HEK293 (cell line): ENCODE measurements around the gene SLC28A3.

ENCODE experiments used
- CTCF ChIA-PET: fragments of 350-600 bp; formaldehyde crosslinking; extraction: SDS; loops from one replicate; lab custom pipeline; 2021; ENCODE audit warnings: antibody characterized with exemption; lab: Yijun Ruan, JAX
- POLR2A ChIA-PET: fragments of 300-600 bp; formaldehyde crosslinking; extraction: SDS; loops from one replicate; lab custom pipeline; 2020; ENCODE audit warnings: antibody characterized with exemption, inconsistent platforms; lab: Yijun Ruan, JAX
- H3K27ac ChIP-seq: fragments of 200-500 bp; sonication (Bioruptor generic); 2 replicates; pipeline ENCODE4 v1.5.1; 2014; ENCODE audit warnings: low read depth, low read length, control low read depth, inconsistent platforms; ENCODE audit errors: extremely low read depth
- H3K36me3 ChIP-seq, 2 experiments: fragments of 200-500 bp in 1 of 2; sonication (Bioruptor generic) in 1 of 2; 1 replicate in 1 of 2; 2 replicates in 1 of 2; pipeline ENCODE4 v1.5.1; 2014 to 2017; ENCODE audit warnings: inconsistent platforms in 2 of 2, low read length in 2 of 2; ENCODE audit not compliant: control insufficient read depth in 2 of 2, insufficient read depth in 1 of 2
- H3K4me1 ChIP-seq: fragments of 200-500 bp; sonication (Bioruptor generic); 2 replicates; pipeline ENCODE4 v1.5.1; 2014; ENCODE audit warnings: mild to moderate bottlenecking, low read length, inconsistent platforms; ENCODE audit not compliant: control insufficient read depth, insufficient read depth
- H3K4me3 ChIP-seq: 2 replicates; pipeline ENCODE4 v1.5.1; 2011; ENCODE audit warnings: low read depth, mild to moderate bottlenecking, control low read depth, low read length, moderate library complexity
- H3K9me3 ChIP-seq: fragments of 200-500 bp; sonication (Bioruptor generic); 2 replicates; pipeline ENCODE4 v1.5.1; 2014; ENCODE audit warnings: low read depth, low read length, inconsistent platforms; ENCODE audit not compliant: control insufficient read depth, insufficient read depth
- GLIS1 ChIP-seq: fragments of 450-650 bp; formaldehyde crosslinking; IDR thresholded peaks from 2 replicates; pipeline ENCODE4 v1.5.1; 2016; ENCODE audit warnings: missing biosample characterization, missing genetic modification characterization
- GLIS2 ChIP-seq: fragments of 450-650 bp; formaldehyde crosslinking; IDR thresholded peaks from 2 replicates; pipeline ENCODE4 v1.5.1; 2016; ENCODE audit warnings: missing biosample characterization, missing genetic modification characterization
- HIC1 ChIP-seq: fragments of 450-650 bp; formaldehyde crosslinking; IDR thresholded peaks from 2 replicates; pipeline ENCODE4 v1.5.1; 2016; ENCODE audit warnings: missing biosample characterization, missing genetic modification characterization
- PBX3 ChIP-seq: sonication (generic); formaldehyde crosslinking; IDR thresholded peaks from 2 replicates; pipeline ENCODE4 v1.8.1; 2022; ENCODE audit warnings: mild to moderate bottlenecking, moderate library complexity, missing genetic modification reagents
- PRDM1 ChIP-seq: fragments of 450-650 bp; formaldehyde crosslinking; IDR thresholded peaks from 2 replicates; pipeline ENCODE4; 2016; ENCODE audit warnings: missing biosample characterization, missing genetic modification characterization
- TRIM28 ChIP-seq: IDR thresholded peaks from 2 replicates; pipeline ENCODE4 v1.6.1; 2011; ENCODE audit warnings: low read length, control low read depth, borderline replicate concordance
- ZNF174 ChIP-seq: fragments of 450-650 bp; formaldehyde crosslinking; IDR thresholded peaks from 2 replicates; pipeline ENCODE4 v1.5.0; 2017; ENCODE audit warnings: missing biosample characterization, mild to moderate bottlenecking, missing genetic modification characterization
- ZNF211 ChIP-seq: fragments of 450-650 bp; formaldehyde crosslinking; IDR thresholded peaks from 2 replicates; pipeline ENCODE4 v1.5.1; 2016; ENCODE audit warnings: low read depth, missing biosample characterization, missing genetic modification characterization
- ZNF214 ChIP-seq: fragments of 450-650 bp; formaldehyde crosslinking; IDR thresholded peaks from 2 replicates; pipeline ENCODE4 v1.5.1; 2017; ENCODE audit warnings: missing biosample characterization, mild to moderate bottlenecking, missing genetic modification characterization, borderline replicate concordance
- ZNF223 ChIP-seq: fragments of 450-650 bp; formaldehyde crosslinking; IDR thresholded peaks from 2 replicates; pipeline ENCODE4 v1.5.1; 2016; ENCODE audit warnings: missing biosample characterization, missing genetic modification characterization
- ZNF248 ChIP-seq: fragments of 450-650 bp; formaldehyde crosslinking; IDR thresholded peaks from 2 replicates; pipeline ENCODE4 v1.5.1; 2017; ENCODE audit warnings: missing biosample characterization, missing genetic modification characterization
- ZNF302 ChIP-seq: fragments of 450-650 bp; formaldehyde crosslinking; IDR thresholded peaks from 2 replicates; pipeline ENCODE4 v1.5.1; 2016; ENCODE audit warnings: missing biosample characterization, missing genetic modification characterization, low read depth
- ZNF311 ChIP-seq: fragments of 450-650 bp; formaldehyde crosslinking; IDR thresholded peaks from 2 replicates; pipeline ENCODE4 v1.5.1; 2017; ENCODE audit warnings: missing biosample characterization, missing genetic modification characterization, borderline replicate concordance
- ZNF335 ChIP-seq: fragments of 450-650 bp; formaldehyde crosslinking; conservative IDR thresholded peaks from 2 replicates; pipeline ENCODE4 v1.5.1; 2016; ENCODE audit warnings: missing biosample characterization, missing genetic modification characterization
- ZNF624 ChIP-seq: fragments of 450-650 bp; formaldehyde crosslinking; IDR thresholded peaks from 2 replicates; pipeline ENCODE4 v1.5.1; 2017; ENCODE audit warnings: missing biosample characterization, missing genetic modification characterization
- ZNF776 ChIP-seq: fragments of 450-650 bp; formaldehyde crosslinking; IDR thresholded peaks from 2 replicates; pipeline ENCODE4 v1.5.0; 2017; ENCODE audit warnings: missing biosample characterization, missing genetic modification characterization, borderline replicate concordance
- ZNF777 ChIP-seq: fragments of 450-650 bp; formaldehyde crosslinking; IDR thresholded peaks from 2 replicates; pipeline ENCODE4 v1.5.1; 2017; ENCODE audit warnings: missing biosample characterization, missing genetic modification characterization, borderline replicate concordance
- TF ChIP-seq, protein P1 (sequence below): fragments of 450-650 bp; IDR thresholded peaks from 2 replicates; pipeline ENCODE4 v1.5.1; 2018; ENCODE audit warnings: missing biosample characterization, mild to moderate bottlenecking, missing genetic modification characterization
- TF ChIP-seq, protein P2 (sequence below): fragments of 450-650 bp; formaldehyde crosslinking; IDR thresholded peaks from 2 replicates; pipeline ENCODE4 v1.5.1; 2016; ENCODE audit warnings: missing biosample characterization, missing genetic modification characterization

Gene SLC28A3

DNA sequence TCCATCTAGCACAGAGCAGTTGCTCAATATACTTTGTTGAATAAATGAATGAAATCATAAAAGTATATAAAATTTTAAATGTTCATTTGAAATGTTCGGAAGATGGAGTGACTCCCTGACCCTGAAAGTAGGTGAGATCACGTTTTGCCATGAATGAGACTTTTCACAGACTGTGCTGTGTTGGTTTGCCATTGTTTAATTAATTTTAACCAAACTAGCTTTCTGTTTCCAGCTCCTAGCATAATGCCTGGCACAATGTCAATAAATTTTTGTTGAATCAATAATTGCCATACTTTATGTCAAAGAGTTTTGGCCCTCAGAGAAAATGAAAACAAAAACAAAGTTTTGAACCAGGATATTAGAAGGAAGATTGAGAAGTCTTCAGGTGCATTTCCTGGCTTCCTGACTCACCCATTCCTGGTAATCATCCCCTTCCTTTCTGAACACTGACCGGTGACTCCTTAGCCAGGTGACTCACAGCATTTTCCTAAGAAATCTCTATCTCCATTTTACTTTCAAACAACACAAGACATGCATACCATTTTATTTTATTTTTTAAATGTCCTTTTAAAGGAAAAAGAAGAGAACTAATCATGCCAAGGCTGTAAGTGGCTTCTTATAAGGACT is 15.1 kb downstream of the SLC28A3 start:
- no peak overlapping the region for H3K27ac ChIP-seq

DNA sequence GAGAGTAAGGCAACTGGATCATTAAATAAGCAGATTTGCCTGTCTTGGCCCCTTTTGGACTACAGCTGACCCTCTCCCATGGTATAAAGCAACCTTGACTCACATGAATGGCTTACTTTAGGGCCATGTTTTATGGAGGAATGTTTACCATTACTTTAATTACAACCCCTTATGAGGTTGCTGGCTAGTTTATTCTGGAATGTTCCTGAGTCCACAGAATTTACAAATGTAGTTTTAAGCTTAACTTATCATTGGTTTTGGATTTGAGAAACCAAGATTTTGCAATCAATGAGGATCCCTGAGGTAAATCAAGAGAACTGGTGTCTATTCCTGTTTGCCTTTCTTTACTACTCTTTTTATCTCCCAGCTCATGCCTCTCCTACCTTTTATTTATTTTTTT is 15.7 kb downstream of the SLC28A3 start:
- Histone ChIP-seq H3K27ac (no peak overlapping the region), H3K4me1 (no peaks in the 10 kb centered on the region), H3K9me3 (no peaks in the 10 kb centered on the region), H3K36me3 (no peaks in the 10 kb centered on the region), H3K4me3 (no peak overlapping the region)
- ChIA-PET POLR2A (no interaction called here), CTCF (interaction anchor here (0.6 to 2.3 kb wide), 2 partner anchors 10 to 24 kb away, joined by 6 to 10 read pairs; no protein-coding TSS in a partner anchor)
- TF ChIP-seq GLIS1 (no peak), GLIS2 (tag by site-specific recombination) (no peak), ZNF777 (tag by site-specific recombination) (no peak), ZNF223 (tag by site-specific recombination) (no peak), ZNF214 (tag by site-specific recombination) (no peak), ZNF624 (tag by site-specific recombination) (no peak)

More for the DNA sequence above, 15.1 kb downstream of the SLC28A3 start:
- no peaks in the 10 kb centered on the region for H3K36me3 ChIP-seq
- CTCF ChIA-PET = interaction anchor here (0.6 to 2.3 kb wide), 3 partner anchors 11 to 495 kb away, joined by 3 to 10 read pairs (median 6); no protein-coding TSS in a partner anchor
- TF ChIP-seq ZNF311 (tag by site-specific recombination) = no peak
- TF ChIP-seq ZNF335 (tag by site-specific recombination) = no peak
- POLR2A ChIA-PET = no interaction called here
- no peak overlapping the region for H3K4me3 ChIP-seq
- H3K4me1 ChIP-seq = no peaks in the 10 kb centered on the region
- H3K9me3 ChIP-seq = no peaks in the 10 kb centered on the region

GRCh38 chr9:84323858-84324257 is 16.7 kb downstream of the SLC28A3 start:
- Histone ChIP-seq H3K4me3 (no peak overlapping the region), H3K36me3 (no peaks in the 10 kb centered on the region), H3K27ac (no peak overlapping the region), H3K9me3 (no peaks in the 10 kb centered on the region), H3K4me1 (no peaks in the 10 kb centered on the region)
- ChIA-PET CTCF (no interaction called here), POLR2A (no interaction called here)
- TF ChIP-seq PBX3 = no peak

- no peak overlapping the region for H3K4me3 ChIP-seq
- H3K4me1 ChIP-seq = no peaks in the 10 kb centered on the region
- TF ChIP-seq ZNF776 (tag by site-specific recombination) (no peak), PRDM1 (no peak), ZNF248 (no peak), ZNF335 (tag by site-specific recombination) (peak; percentile 19; the same call in 1 of the 2 replicates)
- ChIA-PET POLR2A (no interaction called here), CTCF (interaction anchor here (0.6 kb wide), 2 partner anchors 74 to 1151 kb away, joined by 3 read pairs; no protein-coding TSS in a partner anchor)
- no peak overlapping the region for H3K27ac ChIP-seq
- H3K9me3 ChIP-seq = no peaks in the 10 kb centered on the region
- no peaks in the 10 kb centered on the region for H3K36me3 ChIP-seq
Observed at GRCh38 chr9:84322828-84323227, 17.7 kb downstream of the SLC28A3 start.

- Histone ChIP-seq H3K27ac (no peak overlapping the region), H3K9me3 (no peaks in the 10 kb centered on the region), H3K4me3 (no peak overlapping the region), H3K36me3 (no peaks in the 10 kb centered on the region), H3K4me1 (no peaks in the 10 kb centered on the region)
- ChIA-PET CTCF (interaction anchor here (0.6 to 1.2 kb wide), 2 partner anchors 9 to 1471 kb away, joined by 4 read pairs; no protein-coding TSS in a partner anchor), POLR2A (no interaction called here)
- TF ChIP-seq HIC1 (tag by site-specific recombination) = no peak
- no peak for TF ChIP-seq ZNF211 (tag by site-specific recombination)
- TF ChIP-seq, protein P1, sequence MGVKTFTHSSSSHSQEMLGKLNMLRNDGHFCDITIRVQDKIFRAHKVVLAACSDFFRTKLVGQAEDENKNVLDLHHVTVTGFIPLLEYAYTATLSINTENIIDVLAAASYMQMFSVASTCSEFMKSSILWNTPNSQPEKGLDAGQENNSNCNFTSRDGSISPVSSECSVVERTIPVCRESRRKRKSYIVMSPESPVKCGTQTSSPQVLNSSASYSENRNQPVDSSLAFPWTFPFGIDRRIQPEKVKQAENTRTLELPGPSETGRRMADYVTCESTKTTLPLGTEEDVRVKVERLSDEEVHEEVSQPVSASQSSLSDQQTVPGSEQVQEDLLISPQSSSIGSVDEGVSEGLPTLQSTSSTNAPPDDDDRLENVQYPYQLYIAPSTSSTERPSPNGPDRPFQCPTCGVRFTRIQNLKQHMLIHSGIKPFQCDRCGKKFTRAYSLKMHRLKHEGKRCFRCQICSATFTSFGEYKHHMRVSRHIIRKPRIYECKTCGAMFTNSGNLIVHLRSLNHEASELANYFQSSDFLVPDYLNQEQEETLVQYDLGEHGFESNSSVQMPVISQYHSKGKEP (tag by site-specific recombination) = no peak
- no peak for TF ChIP-seq ZNF174
- TF ChIP-seq, protein P2, sequence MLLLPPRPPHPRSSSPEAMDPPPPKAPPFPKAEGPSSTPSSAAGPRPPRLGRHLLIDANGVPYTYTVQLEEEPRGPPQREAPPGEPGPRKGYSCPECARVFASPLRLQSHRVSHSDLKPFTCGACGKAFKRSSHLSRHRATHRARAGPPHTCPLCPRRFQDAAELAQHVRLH = no peak
- no peak for TF ChIP-seq ZNF302 (tag by site-specific recombination)
- no peak for TF ChIP-seq TRIM28
Observed at GRCh38 chr9:84320231-84320630, 20.3 kb downstream of the SLC28A3 start.
